Mammary epithelial cell (primary cell): ENCODE results near the gene C7.

Experiments used
- EZH2 ChIP-seq: IDR thresholded peaks from 2 replicates; pipeline ENCODE4 v1.6.1; 2012; ENCODE audit warnings: low read length, inconsistent platforms, borderline replicate concordance
- TF ChIP-seq, protein P1 (sequence below), 2 donors: IDR thresholded peaks in 1 of 2; conservative IDR thresholded peaks in 1 of 2; 2 replicates each; pipeline ENCODE4 v1.5.1; 2011 to 2012; ENCODE audit warnings: inconsistent platforms in 2 of 2, low read length in 2 of 2, mild to moderate bottlenecking in 2 of 2, control low read depth in 1 of 2, low read depth in 1 of 2; ENCODE audit not compliant: insufficient read depth in 1 of 2; ENCODE audit errors: extremely low read depth in 1 of 2

GRCh38 chr5:40984884-40985283 lies 75.6 kb downstream of the C7 start:
- TF ChIP-seq, protein P1, sequence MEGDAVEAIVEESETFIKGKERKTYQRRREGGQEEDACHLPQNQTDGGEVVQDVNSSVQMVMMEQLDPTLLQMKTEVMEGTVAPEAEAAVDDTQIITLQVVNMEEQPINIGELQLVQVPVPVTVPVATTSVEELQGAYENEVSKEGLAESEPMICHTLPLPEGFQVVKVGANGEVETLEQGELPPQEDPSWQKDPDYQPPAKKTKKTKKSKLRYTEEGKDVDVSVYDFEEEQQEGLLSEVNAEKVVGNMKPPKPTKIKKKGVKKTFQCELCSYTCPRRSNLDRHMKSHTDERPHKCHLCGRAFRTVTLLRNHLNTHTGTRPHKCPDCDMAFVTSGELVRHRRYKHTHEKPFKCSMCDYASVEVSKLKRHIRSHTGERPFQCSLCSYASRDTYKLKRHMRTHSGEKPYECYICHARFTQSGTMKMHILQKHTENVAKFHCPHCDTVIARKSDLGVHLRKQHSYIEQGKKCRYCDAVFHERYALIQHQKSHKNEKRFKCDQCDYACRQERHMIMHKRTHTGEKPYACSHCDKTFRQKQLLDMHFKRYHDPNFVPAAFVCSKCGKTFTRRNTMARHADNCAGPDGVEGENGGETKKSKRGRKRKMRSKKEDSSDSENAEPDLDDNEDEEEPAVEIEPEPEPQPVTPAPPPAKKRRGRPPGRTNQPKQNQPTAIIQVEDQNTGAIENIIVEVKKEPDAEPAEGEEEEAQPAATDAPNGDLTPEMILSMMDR (conservative IDR thresholded peaks at IDR 0.05 in 1 of 2, IDR thresholded peaks at IDR 0.05 in 1 of 2; ENCODE audit: extremely low read depth in 1 of 2, insufficient read depth in 1 of 2, low read depth in 1 of 2, low read length in 2 of 2), result no peak
- no peak for TF ChIP-seq EZH2
